Spleen (tissue), 11 donors: ENCODE data around the gene TAF1D. TPM values are rescaled to one million over a fixed set of nuclear protein-coding genes. Genes with fewer than 3 reads are reported as not detected.

ENCODE experiments used
- DNase-seq: peaks from one replicate; pipeline ENCODE4 v3.0.0-alpha.2; 2020
- H3K27ac ChIP-seq, 8 donors: fragments of 200-600 bp; sonication (generic) in 7 of 8; 1 replicate in 4 of 8; 2 replicates in 4 of 8; pipeline versions ENCODE4 v1.5.0 to v1.8.0; 2016 to 2021; ENCODE audit warnings: inconsistent platforms in 4 of 8, mild to moderate bottlenecking in 4 of 8, moderate library complexity in 1 of 8
- H3K27me3 ChIP-seq, 7 donors: fragments of 200-600 bp; sonication (generic) in 6 of 7; replicated peaks in 1 of 7; 1 replicate in 4 of 7; 2 replicates in 3 of 7; pipeline versions ENCODE4 v1.5.0 to v1.8.0; 2016 to 2021; ENCODE audit warnings: inconsistent platforms in 3 of 7, mild to moderate bottlenecking in 1 of 7
- H3K36me3 ChIP-seq, 6 donors: fragments of 200-600 bp; sonication (generic) in 5 of 6; 1 replicate in 4 of 6; 2 replicates in 2 of 6; pipeline versions ENCODE4 v1.5.0 to v1.8.0; 2016 to 2021; ENCODE audit warnings: inconsistent platforms in 2 of 6
- H3K4me1 ChIP-seq, 6 donors: fragments of 200-600 bp; sonication (generic) in 5 of 6; 1 replicate in 3 of 6; 2 replicates in 3 of 6; pipeline versions ENCODE4 v1.5.0 to v1.8.0; 2016 to 2021; ENCODE audit warnings: inconsistent platforms in 3 of 6
- H3K4me3 ChIP-seq, 8 donors: fragments of 200-600 bp; sonication (generic) in 7 of 8; 1 replicate in 4 of 8; 2 replicates in 4 of 8; pipeline versions ENCODE4 v1.5.0 to v1.8.0; 2016 to 2021; ENCODE audit warnings: inconsistent platforms in 4 of 8, mild to moderate bottlenecking in 4 of 8, moderate library complexity in 2 of 8
- H3K9me3 ChIP-seq, 8 donors: fragments of 200-600 bp; sonication (generic) in 7 of 8; 1 replicate in 4 of 8; 2 replicates in 4 of 8; pipeline versions ENCODE4 v1.5.0 to v1.8.0; 2016 to 2021; ENCODE audit warnings: inconsistent platforms in 4 of 8
- POLR2A ChIP-seq, 3 donors: fragments of 450-650 bp; IDR thresholded peaks; one replicate each; pipeline ENCODE4 v1.5.1; 2017; ENCODE audit warnings: antibody characterized with exemption in 3 of 3, mild to moderate bottlenecking in 1 of 3
- POLR2AphosphoS5 ChIP-seq, 3 donors: sonication (generic); formaldehyde crosslinking; IDR thresholded peaks; one replicate each; pipeline ENCODE4 v1.5.1; 2017; ENCODE audit warnings: antibody characterized with exemption in 3 of 3
- WGBS, 5 donors: extraction: QIAGEN DNeasy Blood & Tissue Kit in 3 of 5; methylation state at CpG; one replicate each; pipeline versions ENCODE4 v1.1.5 to v1.1.7; 2013 to 2018; 5-methylcytosine and 5-hydroxymethylcytosine counted together
- intact Hi-C: fragments of 100-400 bp; cut with DNase I; formaldehyde crosslinking; loops from one replicate; pipeline ENCODE4 v1.15.0; 2023; ENCODE audit warnings: low total_unique reads
- polyA plus RNA-seq, 3 donors: library from polyadenylated mRNA; stranded (reverse); fragments of 200-250 nt; gene quantifications; one replicate each; pipeline ENCODE4 v1.2.1, GENCODE V29; 2013
- total RNA-seq, 7 donors: library from RNA; depleted of rRNA in 3 of 7; stranded (reverse); fragments of >200 nt in 3 of 7; fragmentation: NEBNext Ultra II Directional in 4 of 7; extraction: Animal tissue kit (Norgen Biotek cat#: 25700) in 4 of 7; gene quantifications; one replicate each; pipeline versions ENCODE4 v1.1.0 to v1.2.1, GENCODE V29; 2016 to 2021
- TF ChIP-seq, protein P1 (sequence below), 11 experiments: fragments of 200-600 bp in 7 of 11; fragments of 450-650 bp in 4 of 11; sonication (generic) in 4 of 11; IDR thresholded peaks in 8 of 11; conservative IDR thresholded peaks in 3 of 11; 1 replicate in 7 of 11; 2 replicates in 4 of 11; pipeline versions ENCODE4 v1.4.0 to v1.8.0; 2016 to 2021; ENCODE audit warnings: antibody characterized with exemption in 11 of 11, inconsistent platforms in 4 of 11, mild to moderate bottlenecking in 1 of 11
- donor health status: healthy with polysubstance abuse.
- donor health status: DM: no; HTN: no; CAD: no; lungs with moderate emphysema.
- donor health status: DM: no; HTN: no; CAD: no.
- donor health status: Bipolar disorder and iron deficiency.
- donor health status: healthy.
- donor health status: DM: no; HTN: no; CAD: no.
- donor health status: DM: yes; HTN: yes; CAD: no.

TAF1D gene
- total and polyA plus RNA-seq, 10 donors = 99.4 to 244 (median 134) TPM

DNA sequence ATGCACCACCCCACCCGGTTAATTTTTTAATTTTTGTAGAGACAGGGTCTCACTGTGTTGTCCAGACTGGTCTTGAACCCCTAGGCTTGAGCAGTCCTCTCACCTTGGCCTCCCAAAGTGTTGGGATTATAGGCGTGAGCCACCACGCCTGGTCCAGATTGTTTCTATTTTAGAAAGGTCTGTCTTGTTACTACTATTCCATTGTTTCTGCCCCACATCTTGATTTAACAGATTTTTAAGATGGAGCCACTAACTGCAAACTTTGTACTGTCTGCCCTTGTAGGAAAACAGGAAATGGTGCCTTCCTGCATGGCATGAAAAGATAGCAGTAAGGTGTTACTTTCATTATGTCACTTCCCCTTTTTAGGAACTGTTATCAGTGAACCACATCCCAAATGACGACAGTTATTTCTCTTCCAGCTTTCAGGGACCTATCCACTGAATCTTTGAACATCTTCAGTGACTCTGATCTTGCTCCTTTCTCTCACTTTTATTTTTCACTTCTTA, 23.2 kb downstream of the TAF1D start:
- 42 to 54% (median 49%) methylated on average over 4 of the region's 4 CpGs for WGBS, 5 donors
- H3K36me3 ChIP-seq = peaks cover 0 to 79% (median 21%) of the 10 kb centered on the region in 6 donors
- intact Hi-C loops = no loop called here
- no peaks in the 10 kb centered on the region for H3K9me3 ChIP-seq
- no peaks in the 10 kb centered on the region for H3K27me3 ChIP-seq
- no peak for TF ChIP-seq POLR2A (IDR thresholded peaks at IDR 0.05)
- TF ChIP-seq POLR2AphosphoS5 (IDR thresholded peaks at IDR 0.05) = peak in 1 of 3 donors; percentile 78
- TF ChIP-seq, protein P1, sequence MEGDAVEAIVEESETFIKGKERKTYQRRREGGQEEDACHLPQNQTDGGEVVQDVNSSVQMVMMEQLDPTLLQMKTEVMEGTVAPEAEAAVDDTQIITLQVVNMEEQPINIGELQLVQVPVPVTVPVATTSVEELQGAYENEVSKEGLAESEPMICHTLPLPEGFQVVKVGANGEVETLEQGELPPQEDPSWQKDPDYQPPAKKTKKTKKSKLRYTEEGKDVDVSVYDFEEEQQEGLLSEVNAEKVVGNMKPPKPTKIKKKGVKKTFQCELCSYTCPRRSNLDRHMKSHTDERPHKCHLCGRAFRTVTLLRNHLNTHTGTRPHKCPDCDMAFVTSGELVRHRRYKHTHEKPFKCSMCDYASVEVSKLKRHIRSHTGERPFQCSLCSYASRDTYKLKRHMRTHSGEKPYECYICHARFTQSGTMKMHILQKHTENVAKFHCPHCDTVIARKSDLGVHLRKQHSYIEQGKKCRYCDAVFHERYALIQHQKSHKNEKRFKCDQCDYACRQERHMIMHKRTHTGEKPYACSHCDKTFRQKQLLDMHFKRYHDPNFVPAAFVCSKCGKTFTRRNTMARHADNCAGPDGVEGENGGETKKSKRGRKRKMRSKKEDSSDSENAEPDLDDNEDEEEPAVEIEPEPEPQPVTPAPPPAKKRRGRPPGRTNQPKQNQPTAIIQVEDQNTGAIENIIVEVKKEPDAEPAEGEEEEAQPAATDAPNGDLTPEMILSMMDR (IDR thresholded peaks at IDR 0.05 in 8 of 11, conservative IDR thresholded peaks at IDR 0.05 in 3 of 11) = no peak
- H3K4me3 ChIP-seq = peak overlapping the region in 1 of 8 donors; percentile 39
- no peak for DNase-seq
- peak overlapping the region in 7 of 8 donors; percentile 45 to 86 (median 73) for H3K27ac ChIP-seq
- peaks cover 11 to 34% (median 17%) of the 10 kb centered on the region in 6 donors for H3K4me1 ChIP-seq

DNA sequence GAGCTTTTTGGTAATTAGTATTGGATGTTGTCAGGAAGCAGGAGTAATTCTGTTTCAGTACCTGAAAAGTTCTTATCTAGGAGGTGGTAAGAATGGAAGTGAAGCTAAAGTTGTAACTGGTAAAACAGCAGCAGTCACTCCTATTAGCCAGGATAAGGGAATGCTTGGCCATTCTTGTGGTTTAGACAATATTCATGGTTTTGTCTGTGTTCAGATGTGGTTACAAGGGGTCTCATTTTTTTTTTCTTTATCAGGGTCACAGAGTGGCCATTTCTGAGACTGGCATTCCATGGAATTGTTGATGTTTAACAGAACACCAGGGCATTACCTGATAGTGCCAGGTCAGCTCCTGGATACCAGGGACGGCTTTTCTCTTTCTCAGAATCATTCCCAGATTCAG, 23.8 kb downstream of the TAF1D start:
- H3K9me3 ChIP-seq = no peaks in the 10 kb centered on the region
- 94 to 100% (median 97%) methylated on average over 1 of the region's 1 CpG for WGBS, 5 donors
- H3K27ac ChIP-seq = peak overlapping the region in 6 of 8 donors; percentile 45 to 86 (median 76)
- H3K4me1 ChIP-seq = peaks cover 11 to 34% (median 17%) of the 10 kb centered on the region in 6 donors
- peaks cover 0 to 78% (median 19%) of the 10 kb centered on the region in 6 donors for H3K36me3 ChIP-seq
- TF ChIP-seq POLR2AphosphoS5 (IDR thresholded peaks at IDR 0.05) = no peak
- TF ChIP-seq, protein P1 (IDR thresholded peaks at IDR 0.05 in 8 of 11, conservative IDR thresholded peaks at IDR 0.05 in 3 of 11) = no peak
- TF ChIP-seq POLR2A (IDR thresholded peaks at IDR 0.05) = no peak
- H3K27me3 ChIP-seq = no peaks in the 10 kb centered on the region
- intact Hi-C loops = no loop called here
- DNase-seq = no peak
- no peak overlapping the region for H3K4me3 ChIP-seq

DNA sequence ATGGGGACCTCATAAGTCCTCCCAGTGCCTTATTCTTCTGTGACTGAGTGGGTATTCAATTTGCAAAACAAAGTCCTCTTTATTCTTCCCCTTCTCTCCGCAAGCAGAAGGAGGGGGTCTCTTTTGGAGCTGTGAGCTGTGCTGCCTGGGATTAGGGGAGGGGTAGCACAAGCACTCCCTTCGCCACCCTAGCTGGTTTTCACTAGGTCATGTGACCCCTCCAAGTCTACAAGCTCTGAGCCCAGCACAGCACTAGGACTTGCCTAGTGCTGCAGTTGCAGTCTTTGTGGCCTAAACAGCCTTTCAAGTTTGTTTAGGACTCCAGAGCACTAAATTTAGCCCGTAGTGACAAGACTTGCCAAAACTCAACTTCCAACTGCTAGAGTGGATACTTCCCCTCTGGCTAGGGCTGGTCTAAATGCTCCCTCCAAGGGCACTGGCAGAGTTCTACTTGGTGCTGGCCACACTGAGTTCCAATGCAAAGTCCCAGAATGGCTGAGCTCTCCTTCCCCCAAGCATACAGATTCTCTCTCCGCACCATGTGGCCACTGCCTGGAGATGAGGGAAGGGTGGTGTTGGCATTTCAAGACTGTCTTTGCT, 25.4 kb downstream of the TAF1D start:
- TF ChIP-seq, protein P1 (IDR thresholded peaks at IDR 0.05 in 8 of 11, conservative IDR thresholded peaks at IDR 0.05 in 3 of 11) = no peak
- WGBS, 5 donors = 80 to 93% (median 87%) methylated on average over 4 of the region's 4 CpGs
- intact Hi-C loops = no loop called here

DNA sequence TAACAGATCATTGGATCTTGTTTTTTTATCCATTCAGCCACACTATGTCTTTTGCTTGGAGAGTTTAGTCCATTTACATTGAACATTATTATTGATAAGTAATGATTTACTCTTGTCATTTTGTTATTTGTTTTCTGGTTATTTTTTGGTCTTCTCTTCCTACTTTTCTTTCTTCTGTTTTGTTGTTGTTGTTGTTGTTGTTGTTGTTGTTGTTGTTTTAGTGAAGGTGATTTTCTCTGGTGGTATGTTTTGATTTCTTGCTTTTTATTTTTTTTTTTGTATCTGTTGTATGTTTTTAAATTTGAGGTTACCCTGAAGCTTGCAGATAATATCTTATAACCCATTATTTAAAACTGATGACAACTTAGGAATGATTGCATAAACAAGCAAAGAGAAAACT, 28.6 kb downstream of the TAF1D start:
- intact Hi-C loops = no loop called here
- Histone ChIP-seq H3K4me1 (peaks cover 0 to 11% (median 3%) of the 10 kb centered on the region in 6 donors), H3K27ac (no peak overlapping the region), H3K4me3 (no peak overlapping the region), H3K36me3 (peaks cover 0 to 98% (median 47%) of the 10 kb centered on the region in 6 donors), H3K27me3 (no peaks in the 10 kb centered on the region), H3K9me3 (peaks cover 11 to 43% (median 33%) of the 10 kb centered on the region in 8 donors)
- DNase-seq = no peak
- TF ChIP-seq, protein P1 (IDR thresholded peaks at IDR 0.05 in 8 of 11, conservative IDR thresholded peaks at IDR 0.05 in 3 of 11) = no peak
- TF ChIP-seq POLR2A (IDR thresholded peaks at IDR 0.05) = no peak
- TF ChIP-seq POLR2AphosphoS5 (IDR thresholded peaks at IDR 0.05) = no peak

More for the DNA sequence above, 25.4 kb downstream of the TAF1D start:
- Histone ChIP-seq H3K36me3 (peaks cover 0 to 79% (median 18%) of the 10 kb centered on the region in 6 donors), H3K9me3 (peaks cover 3 to 12% (median 8%) of the 10 kb centered on the region in 8 donors), H3K27me3 (no peaks in the 10 kb centered on the region), H3K27ac (peak overlapping the region in 1 of 8 donors; percentile 3), H3K4me1 (peaks cover 11 to 34% (median 17%) of the 10 kb centered on the region in 6 donors), H3K4me3 (no peak overlapping the region)
- DNase-seq = no peak
